Prostate gland (tissue), 2 donors: Measurements from ENCODE around the gene SPAG4. TPM values are rescaled to one million over a fixed set of nuclear protein-coding genes. Genes with fewer than 3 reads are reported as not detected.

Experiments used
- DNase-seq: peaks from one replicate; pipeline ENCODE4 v3.0.0-alpha.2; 2019; ENCODE audit warnings: low spot score
- H3K27ac ChIP-seq, 2 donors: fragments of 200-600 bp; sonication (generic); 2 replicates each; pipeline ENCODE4 v1.5.1; 2017 to 2019
- H3K27me3 ChIP-seq: fragments of 200-600 bp; sonication (generic); replicated peaks from 2 replicates; pipeline ENCODE4 v1.5.1; 2019; ENCODE audit not compliant: insufficient read depth
- H3K36me3 ChIP-seq, 2 donors: fragments of 200-600 bp; sonication (generic); 1 replicate in 1 of 2; 2 replicates in 1 of 2; pipeline versions ENCODE4 v1.5.1 to v1.8.1; 2017 to 2019
- H3K4me1 ChIP-seq: fragments of 200-600 bp; sonication (generic); replicated peaks from 2 replicates; pipeline ENCODE4 v1.5.1; 2019
- H3K4me3 ChIP-seq, 2 donors: fragments of 200-600 bp; sonication (generic); 2 replicates each; pipeline ENCODE4 v1.5.1; 2017 to 2019
- H3K9me3 ChIP-seq: fragments of 200-600 bp; sonication (generic); 2 replicates; pipeline ENCODE4 v1.5.1; 2017
- POLR2A ChIP-seq: fragments of 450-650 bp; IDR thresholded peaks from one replicate; pipeline ENCODE4 v1.6.1; 2016; ENCODE audit warnings: antibody characterized with exemption, mild to moderate bottlenecking
- POLR2AphosphoS5 ChIP-seq: sonication (generic); formaldehyde crosslinking; IDR thresholded peaks from one replicate; pipeline ENCODE4 v1.6.1; 2017; ENCODE audit warnings: antibody characterized with exemption
- WGBS: methylation state at CpG from one replicate; pipeline ENCODE4 v1.1.5; 2018; 5-methylcytosine and 5-hydroxymethylcytosine counted together
- intact Hi-C: fragments of 100-400 bp; cut with DNase I; formaldehyde crosslinking; loops from one replicate; pipeline ENCODE4 v1.14.2; 2022
- total RNA-seq, 2 donors: library from RNA; depleted of rRNA; stranded (reverse); fragments of >200 nt; gene quantifications; one replicate each; pipeline ENCODE4 v1.1.0, GENCODE V29; 2016
- TF ChIP-seq, protein P1 (sequence below), 4 experiments: fragments of 200-600 bp in 2 of 4; fragments of 450-650 bp in 2 of 4; sonication (generic) in 2 of 4; IDR thresholded peaks; 1 replicate in 3 of 4; 2 replicates in 1 of 4; pipeline ENCODE4 v1.5.1; 2016 to 2019; ENCODE audit warnings: antibody characterized with exemption in 4 of 4, mild to moderate bottlenecking in 2 of 4, moderate library complexity in 2 of 4

Gene SPAG4
- total RNA-seq, 2 donors from 2014 or later = 0.91 to 10.4 TPM

DNA sequence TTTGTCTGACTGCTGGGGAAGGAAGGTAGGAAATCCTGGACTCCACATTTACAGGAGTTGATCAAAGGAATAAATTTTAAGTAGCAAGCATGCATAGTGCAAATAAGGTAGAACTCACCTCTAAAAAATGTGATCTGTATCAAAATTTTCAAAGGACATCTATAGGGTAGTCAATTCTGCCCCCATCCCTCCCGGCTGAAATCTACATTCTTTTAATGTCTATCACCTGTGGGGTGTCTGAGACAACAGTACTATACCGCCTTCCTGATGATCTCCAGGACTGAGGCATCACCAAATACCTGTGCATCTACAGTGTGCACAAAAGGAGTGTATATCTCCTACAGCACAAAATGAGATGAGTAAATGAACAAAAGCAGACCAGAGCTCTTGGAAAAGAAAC is 29.2 kb downstream of the SPAG4 start:
- H3K27me3 ChIP-seq = no peaks in the 10 kb centered on the region
- H3K4me1 ChIP-seq = no peaks in the 10 kb centered on the region
- H3K4me3 ChIP-seq = no peak overlapping the region
- no peaks in the 10 kb centered on the region for H3K36me3 ChIP-seq
- WGBS = 70% methylated on average over 2 of the region's 2 CpGs
- intact Hi-C loops = no loop called here
- TF ChIP-seq POLR2A (no peak), POLR2AphosphoS5 (no peak)
- TF ChIP-seq, protein P1, sequence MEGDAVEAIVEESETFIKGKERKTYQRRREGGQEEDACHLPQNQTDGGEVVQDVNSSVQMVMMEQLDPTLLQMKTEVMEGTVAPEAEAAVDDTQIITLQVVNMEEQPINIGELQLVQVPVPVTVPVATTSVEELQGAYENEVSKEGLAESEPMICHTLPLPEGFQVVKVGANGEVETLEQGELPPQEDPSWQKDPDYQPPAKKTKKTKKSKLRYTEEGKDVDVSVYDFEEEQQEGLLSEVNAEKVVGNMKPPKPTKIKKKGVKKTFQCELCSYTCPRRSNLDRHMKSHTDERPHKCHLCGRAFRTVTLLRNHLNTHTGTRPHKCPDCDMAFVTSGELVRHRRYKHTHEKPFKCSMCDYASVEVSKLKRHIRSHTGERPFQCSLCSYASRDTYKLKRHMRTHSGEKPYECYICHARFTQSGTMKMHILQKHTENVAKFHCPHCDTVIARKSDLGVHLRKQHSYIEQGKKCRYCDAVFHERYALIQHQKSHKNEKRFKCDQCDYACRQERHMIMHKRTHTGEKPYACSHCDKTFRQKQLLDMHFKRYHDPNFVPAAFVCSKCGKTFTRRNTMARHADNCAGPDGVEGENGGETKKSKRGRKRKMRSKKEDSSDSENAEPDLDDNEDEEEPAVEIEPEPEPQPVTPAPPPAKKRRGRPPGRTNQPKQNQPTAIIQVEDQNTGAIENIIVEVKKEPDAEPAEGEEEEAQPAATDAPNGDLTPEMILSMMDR (IDR thresholded peaks at IDR 0.05) = no peak
- H3K9me3 ChIP-seq = no peaks in the 10 kb centered on the region
- no peak for DNase-seq
- no peak overlapping the region for H3K27ac ChIP-seq

DNA sequence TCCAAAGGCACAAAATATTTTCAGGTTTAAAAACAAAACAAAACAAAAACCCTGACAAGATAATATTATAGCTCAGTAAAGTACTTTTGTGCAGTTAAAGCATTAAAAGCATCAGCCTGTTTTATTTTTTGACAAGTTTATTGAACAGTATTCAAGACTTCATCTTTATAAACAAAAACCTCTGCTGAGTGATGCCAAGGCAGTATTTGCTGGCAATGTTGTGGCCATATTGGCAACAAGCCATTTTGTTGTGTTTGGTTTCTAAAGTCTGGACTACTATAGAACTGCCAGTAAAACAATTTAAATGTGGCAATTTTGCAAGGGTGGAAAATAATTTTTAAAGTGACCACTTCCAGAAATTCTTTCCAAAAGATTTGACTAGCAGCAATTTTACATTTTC is 33.2 kb downstream of the SPAG4 start:
- peaks cover 0 to 2% of the 10 kb centered on the region in 2 donors for H3K36me3 ChIP-seq
- no peak overlapping the region for H3K27ac ChIP-seq
- no peaks in the 10 kb centered on the region for H3K27me3 ChIP-seq
- no peak overlapping the region for H3K4me3 ChIP-seq
- intact Hi-C loops = no loop called here
- H3K9me3 ChIP-seq = no peaks in the 10 kb centered on the region
- no peak for TF ChIP-seq POLR2A
- TF ChIP-seq POLR2AphosphoS5 = no peak
- TF ChIP-seq, protein P1 (IDR thresholded peaks at IDR 0.05) = no peak
- H3K4me1 ChIP-seq = no peaks in the 10 kb centered on the region
- no peak for DNase-seq

DNA sequence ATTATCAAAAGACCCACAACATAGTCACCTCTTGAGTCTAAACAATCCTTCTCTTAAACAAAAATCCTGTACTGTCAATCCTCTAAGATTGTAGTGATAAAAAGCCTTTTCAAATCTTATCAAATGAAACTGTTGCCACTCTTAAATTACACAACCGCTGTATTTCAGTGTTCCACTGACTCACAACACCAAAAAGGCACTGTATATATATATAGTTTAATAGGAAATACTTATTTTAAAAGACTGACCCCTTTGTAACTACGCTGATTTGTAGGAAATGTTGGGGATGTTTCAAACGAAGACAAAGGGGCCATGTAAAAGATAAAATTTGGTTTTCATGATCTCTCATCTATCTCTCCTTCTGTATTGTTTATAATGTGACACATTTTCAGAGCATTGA is 35.0 kb downstream of the SPAG4 start:
- Histone ChIP-seq H3K27ac (no peak overlapping the region), H3K9me3 (no peaks in the 10 kb centered on the region), H3K36me3 (peaks cover 6 to 11% of the 10 kb centered on the region in 2 donors), H3K4me1 (no peaks in the 10 kb centered on the region), H3K4me3 (no peak overlapping the region), H3K27me3 (no peaks in the 10 kb centered on the region)
- intact Hi-C loops = no loop called here
- 63% methylated on average over 3 of the region's 3 CpGs for WGBS
- no peak for DNase-seq
- no peak for TF ChIP-seq POLR2A
- TF ChIP-seq, protein P1 (IDR thresholded peaks at IDR 0.05) = no peak
- no peak for TF ChIP-seq POLR2AphosphoS5

DNA sequence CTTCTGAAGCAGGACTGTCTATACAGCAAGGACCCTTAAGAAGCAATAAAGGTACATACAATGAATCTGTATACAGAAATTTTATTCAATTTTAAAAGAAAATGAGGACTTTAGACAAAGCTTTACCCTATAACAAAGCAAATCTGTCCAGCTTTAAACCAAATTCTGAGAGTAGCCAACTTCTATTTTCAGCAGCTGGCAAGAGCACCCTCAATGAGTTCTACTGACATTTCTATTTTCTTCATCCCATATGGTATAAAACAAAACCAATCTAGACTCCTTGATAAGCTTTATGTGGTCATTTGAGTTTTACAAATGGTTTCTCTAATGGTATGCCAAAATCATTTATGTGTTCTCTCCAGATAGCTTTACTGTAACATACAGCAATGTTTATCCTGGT is 36.3 kb downstream of the SPAG4 start:
- no peaks in the 10 kb centered on the region for H3K4me1 ChIP-seq
- intact Hi-C loops = no loop called here
- H3K27ac ChIP-seq = no peak overlapping the region

More for the DNA sequence above, 36.3 kb downstream of the SPAG4 start:
- DNase-seq = no peak
- no peaks in the 10 kb centered on the region for H3K27me3 ChIP-seq
- no peaks in the 10 kb centered on the region for H3K9me3 ChIP-seq
- peaks cover 6 to 11% of the 10 kb centered on the region in 2 donors for H3K36me3 ChIP-seq
- TF ChIP-seq POLR2A = no peak
- TF ChIP-seq, protein P1 (IDR thresholded peaks at IDR 0.05) = no peak
- no peak for TF ChIP-seq POLR2AphosphoS5
- no peak overlapping the region for H3K4me3 ChIP-seq
